NOMO-1 treated with DMSO at 0.1 percent for 48 hours (cell line): Measurements from ENCODE around the gene SACM1L.

ENCODE experiments used
- DNase-seq: peaks from one replicate; lab custom pipeline; 2025; ENCODE audit not compliant: unreplicated experiment; lab: John Stamatoyannopoulos, UW

The SACM1L gene

GRCh38 chr3:45785605-45786150 lies 96.5 kb downstream of the SACM1L start:
- no peak for DNase-seq

DNA sequence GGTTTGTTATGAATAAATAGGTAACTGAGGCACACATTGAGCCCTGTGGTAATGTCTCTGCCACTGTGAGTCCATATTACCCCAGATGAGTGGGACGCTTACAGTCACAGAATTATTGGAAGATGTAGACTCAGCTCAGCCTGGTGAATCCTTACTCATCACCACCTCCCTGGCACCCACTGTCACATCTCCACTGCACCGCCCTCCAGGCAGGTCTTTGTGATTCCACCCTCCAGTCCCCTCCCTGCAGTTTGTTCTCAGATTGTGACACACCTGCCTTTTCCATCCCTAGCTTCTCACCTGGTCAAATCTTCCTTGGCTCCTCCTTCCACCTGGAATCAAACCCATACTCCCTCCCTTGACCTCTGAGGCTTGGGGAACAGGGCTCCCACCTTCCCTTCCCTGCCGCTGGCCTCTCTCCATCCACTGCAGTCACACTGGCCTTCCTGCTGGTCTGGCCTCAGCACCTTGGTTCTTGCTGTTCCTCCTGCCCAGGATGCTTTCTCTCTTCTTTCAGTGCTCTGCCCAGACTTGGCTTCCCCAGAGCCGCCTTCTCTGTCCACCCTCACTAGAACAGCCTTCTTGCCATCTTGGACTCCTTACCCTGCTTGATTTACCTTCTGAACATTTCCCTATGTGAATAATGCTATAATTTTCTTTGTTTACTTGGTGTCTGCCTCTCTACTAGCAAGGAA lies 97.8 kb downstream of the SACM1L start:
- no peak for DNase-seq

- no peak for DNase-seq
Measured at GRCh38 chr3:45787551-45787950, 98.4 kb downstream of the SACM1L start.

DNA sequence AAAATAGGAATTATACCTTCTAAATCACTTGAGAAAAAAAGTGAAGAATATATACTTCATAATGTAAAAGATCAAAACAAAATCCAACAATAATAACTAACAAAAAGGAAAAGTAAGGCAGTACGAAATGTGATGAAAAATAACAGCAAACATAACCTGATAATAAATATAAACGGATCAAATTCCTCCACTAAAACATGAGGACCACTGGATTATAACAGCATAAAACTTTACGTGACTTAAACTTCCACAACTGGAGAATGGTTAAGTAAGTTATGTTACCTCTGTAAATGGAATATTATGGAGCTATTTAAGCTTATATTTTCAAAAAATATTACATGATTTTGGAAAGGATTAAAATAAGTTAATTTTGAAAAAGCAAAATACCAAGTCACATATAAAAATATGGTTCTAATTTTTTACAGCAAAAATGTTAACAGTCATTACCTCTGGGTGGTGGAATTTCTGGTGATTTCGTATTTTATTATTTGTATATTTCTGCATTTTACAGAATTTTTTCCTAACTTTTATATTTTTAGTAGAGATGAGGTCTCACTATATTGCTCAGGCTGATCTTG lies 100.1 kb downstream of the SACM1L start:
- no peak for DNase-seq

GRCh38 chr3:45790596-45790995 lies 101.4 kb downstream of the SACM1L start:
- DNase-seq, result no peak

DNA sequence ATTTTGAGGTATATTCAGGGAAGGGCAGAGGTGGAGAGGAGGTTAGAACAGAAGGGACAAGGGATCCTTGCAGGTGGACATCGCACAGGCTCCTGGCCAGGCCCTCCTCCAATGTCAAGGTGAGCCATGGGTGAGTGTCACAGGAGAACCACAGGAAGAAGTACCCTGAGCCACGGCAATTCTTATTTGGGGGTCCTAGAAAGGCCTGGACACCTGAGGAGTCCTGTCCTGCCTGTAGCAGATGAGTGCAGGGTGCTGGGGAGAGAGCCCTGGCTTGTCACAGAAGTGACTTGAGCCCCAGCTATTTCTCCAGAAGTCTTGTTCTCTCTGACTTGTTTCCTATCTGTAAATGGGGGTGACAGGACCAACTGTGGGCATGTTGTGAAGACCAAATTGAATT lies 102.8 kb downstream of the SACM1L start:
- no peak for DNase-seq

- DNase-seq, result no peak
Measured at GRCh38 chr3:45792516-45793172, 103.4 kb downstream of the SACM1L start.

- no peak for DNase-seq
Measured at GRCh38 chr3:45793482-45794176, 104.4 kb downstream of the SACM1L start.

DNA sequence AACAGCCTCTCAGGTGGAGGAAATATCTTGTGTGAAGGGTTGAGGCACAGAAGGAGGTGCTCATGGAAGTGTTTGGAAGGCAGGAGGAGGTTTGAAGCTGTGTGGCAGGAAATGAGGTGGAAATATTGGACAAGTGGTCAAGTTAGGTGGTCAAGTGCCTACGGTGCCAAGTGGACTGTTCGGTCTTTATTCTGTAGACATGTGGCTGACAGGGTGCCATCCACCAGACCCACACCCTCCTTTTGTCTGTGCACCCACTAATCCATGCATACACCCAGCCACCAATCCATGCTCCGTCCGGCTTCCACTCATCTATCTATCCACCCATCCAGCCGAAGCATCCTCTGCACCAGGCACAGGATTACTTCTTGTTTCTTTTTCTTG lies 105.0 kb downstream of the SACM1L start:
- no peak for DNase-seq

DNA sequence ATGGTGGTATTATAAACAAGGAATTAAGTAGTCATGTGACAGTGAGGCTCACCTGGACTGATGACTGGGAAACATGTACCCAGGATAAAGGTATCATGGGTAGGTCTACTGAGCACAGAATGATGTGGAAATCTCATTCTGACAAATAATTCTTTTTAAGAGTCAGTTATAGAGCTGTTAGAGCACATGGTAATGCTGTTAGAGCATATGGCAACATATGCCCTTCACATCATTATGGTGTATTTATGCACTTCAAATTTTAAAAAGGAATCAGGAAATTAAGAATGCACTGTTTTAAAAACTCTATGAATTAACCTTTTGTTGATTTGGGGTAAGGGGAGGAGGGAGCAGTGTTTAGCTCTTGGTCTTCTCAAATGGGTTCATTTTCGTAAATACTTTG lies 105.5 kb downstream of the SACM1L start:
- DNase-seq, result no peak
